Astrocyte of the spinal cord (primary cell): Measurements from ENCODE around the gene RPTOR.
A peak's percentile ranks its signal among the peaks of the same experiment; 100 is the strongest.

ENCODE experiments used
- DNase-seq: peaks from one replicate; pipeline ENCODE4 v3.0.0; 2011; ENCODE audit warnings: low read depth, low spot score
- H3K4me3 ChIP-seq: 2 replicates; pipeline ENCODE4 v1.5.1; 2011; ENCODE audit warnings: low read depth, mild to moderate bottlenecking, low read length, moderate library complexity
- CTCF ChIP-seq: IDR thresholded peaks from 2 replicates; pipeline ENCODE4 v1.5.1; 2012; ENCODE audit warnings: low read depth, mild to moderate bottlenecking, low read length, inconsistent platforms
- in situ Hi-C: cut with HindIII; loops from 2 replicates; pipeline ENCODE4 v1.10.0; 2017; ENCODE audit warnings: low sequenced_read_pairs

RPTOR gene

GRCh38 chr17:80997424-80998117, 452.9 kb downstream of the RPTOR start:
- in situ Hi-C loops, result no loop called here
- no peak for TF ChIP-seq CTCF
- H3K4me3 ChIP-seq, result no peak overlapping the region
- peak; percentile 50 for DNase-seq

- H3K4me3 ChIP-seq, result no peak overlapping the region
- in situ Hi-C loops, result no loop called here
- no peak for TF ChIP-seq CTCF
- DNase-seq, result no peak
These were observed 453.6 kb downstream of the RPTOR start for GRCh38 chr17:80998118-80998747.

GRCh38 chr17:80998748-80999535, 454.3 kb downstream of the RPTOR start:
- no peak overlapping the region for H3K4me3 ChIP-seq
- no peak for DNase-seq
- in situ Hi-C loops, result no loop called here
- TF ChIP-seq CTCF, result no peak

GRCh38 chr17:80999536-81000333, 455.1 kb downstream of the RPTOR start:
- H3K4me3 ChIP-seq, result no peak overlapping the region
- no peak for TF ChIP-seq CTCF
- in situ Hi-C loops, result no loop called here
- DNase-seq, result no peak

GRCh38 chr17:81000334-81000630, 455.6 kb downstream of the RPTOR start:
- TF ChIP-seq CTCF, result no peak
- no peak overlapping the region for H3K4me3 ChIP-seq
- DNase-seq, result no peak
- in situ Hi-C loops, result no loop called here

GRCh38 chr17:81000631-81001357, 456.2 kb downstream of the RPTOR start:
- in situ Hi-C loops, result no loop called here
- DNase-seq, result no peak
- no peak for TF ChIP-seq CTCF
- H3K4me3 ChIP-seq, result no peak overlapping the region
